ENCODE data around the gene TACC3.

DNA sequence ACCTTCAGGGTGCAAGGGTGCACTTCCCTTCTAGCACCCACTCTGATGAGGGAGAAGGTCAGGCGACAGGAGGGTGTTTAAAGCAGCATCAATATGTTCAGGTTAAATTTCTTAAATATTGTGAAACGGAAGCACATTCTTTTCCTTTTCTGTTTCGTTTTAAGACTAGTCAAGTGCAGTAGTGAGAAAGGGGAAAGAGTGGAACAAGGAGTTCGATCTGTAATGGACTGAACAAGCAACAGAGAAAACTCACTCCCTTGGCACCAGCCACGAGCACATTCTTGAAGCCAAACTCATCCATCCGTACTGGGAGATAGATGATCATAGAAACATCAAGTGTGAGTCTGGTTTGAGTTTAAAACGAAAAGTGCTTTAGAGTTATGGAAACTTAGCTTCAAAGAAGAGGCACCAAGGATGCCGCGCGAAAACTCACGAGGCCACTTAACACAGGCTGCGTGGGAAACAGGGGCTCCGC is 38.0 kb upstream of the TACC3 start:
- TF ChIP-seq, protein P1, sequence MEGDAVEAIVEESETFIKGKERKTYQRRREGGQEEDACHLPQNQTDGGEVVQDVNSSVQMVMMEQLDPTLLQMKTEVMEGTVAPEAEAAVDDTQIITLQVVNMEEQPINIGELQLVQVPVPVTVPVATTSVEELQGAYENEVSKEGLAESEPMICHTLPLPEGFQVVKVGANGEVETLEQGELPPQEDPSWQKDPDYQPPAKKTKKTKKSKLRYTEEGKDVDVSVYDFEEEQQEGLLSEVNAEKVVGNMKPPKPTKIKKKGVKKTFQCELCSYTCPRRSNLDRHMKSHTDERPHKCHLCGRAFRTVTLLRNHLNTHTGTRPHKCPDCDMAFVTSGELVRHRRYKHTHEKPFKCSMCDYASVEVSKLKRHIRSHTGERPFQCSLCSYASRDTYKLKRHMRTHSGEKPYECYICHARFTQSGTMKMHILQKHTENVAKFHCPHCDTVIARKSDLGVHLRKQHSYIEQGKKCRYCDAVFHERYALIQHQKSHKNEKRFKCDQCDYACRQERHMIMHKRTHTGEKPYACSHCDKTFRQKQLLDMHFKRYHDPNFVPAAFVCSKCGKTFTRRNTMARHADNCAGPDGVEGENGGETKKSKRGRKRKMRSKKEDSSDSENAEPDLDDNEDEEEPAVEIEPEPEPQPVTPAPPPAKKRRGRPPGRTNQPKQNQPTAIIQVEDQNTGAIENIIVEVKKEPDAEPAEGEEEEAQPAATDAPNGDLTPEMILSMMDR (IDR thresholded peaks at IDR 0.05; ENCODE audit: low read depth, low read length, poor library complexity, severe bottlenecking), result no peak
- no peak for TF ChIP-seq EZH2phosphoT487 (IDR thresholded peaks at IDR 0.05; ENCODE audit: borderline replicate concordance, low read length)
